ENCODE data around the gene MMAA. TPM values are rescaled to one million over a fixed set of nuclear protein-coding genes. Genes with fewer than 3 reads are reported as not detected.

The MMAA gene
- total and polyA plus RNA-seq, 2 experiments from 2014 or later, result 4.9 to 5.9 TPM

- no peak overlapping the region for H2AFZ ChIP-seq
- no peaks in the 10 kb centered on the region for H3K4me1 Mint-ChIP-seq
- H3K27me3 Mint-ChIP-seq (ENCODE audit: insufficient read depth, low read depth, poor library complexity), result no peaks in the 10 kb centered on the region
Measured at GRCh38 chr4:145609481-145610427, 9.4 kb upstream of the MMAA start.

More at GRCh38 chr4:145609481-145610427, 9.4 kb upstream of the MMAA start:
- H3K4me3 ChIP-seq, result no peak overlapping the region
- no peaks in the 10 kb centered on the region for H3K27me3 ChIP-seq (ENCODE audit: insufficient read depth)
- TF ChIP-seq, protein P1, sequence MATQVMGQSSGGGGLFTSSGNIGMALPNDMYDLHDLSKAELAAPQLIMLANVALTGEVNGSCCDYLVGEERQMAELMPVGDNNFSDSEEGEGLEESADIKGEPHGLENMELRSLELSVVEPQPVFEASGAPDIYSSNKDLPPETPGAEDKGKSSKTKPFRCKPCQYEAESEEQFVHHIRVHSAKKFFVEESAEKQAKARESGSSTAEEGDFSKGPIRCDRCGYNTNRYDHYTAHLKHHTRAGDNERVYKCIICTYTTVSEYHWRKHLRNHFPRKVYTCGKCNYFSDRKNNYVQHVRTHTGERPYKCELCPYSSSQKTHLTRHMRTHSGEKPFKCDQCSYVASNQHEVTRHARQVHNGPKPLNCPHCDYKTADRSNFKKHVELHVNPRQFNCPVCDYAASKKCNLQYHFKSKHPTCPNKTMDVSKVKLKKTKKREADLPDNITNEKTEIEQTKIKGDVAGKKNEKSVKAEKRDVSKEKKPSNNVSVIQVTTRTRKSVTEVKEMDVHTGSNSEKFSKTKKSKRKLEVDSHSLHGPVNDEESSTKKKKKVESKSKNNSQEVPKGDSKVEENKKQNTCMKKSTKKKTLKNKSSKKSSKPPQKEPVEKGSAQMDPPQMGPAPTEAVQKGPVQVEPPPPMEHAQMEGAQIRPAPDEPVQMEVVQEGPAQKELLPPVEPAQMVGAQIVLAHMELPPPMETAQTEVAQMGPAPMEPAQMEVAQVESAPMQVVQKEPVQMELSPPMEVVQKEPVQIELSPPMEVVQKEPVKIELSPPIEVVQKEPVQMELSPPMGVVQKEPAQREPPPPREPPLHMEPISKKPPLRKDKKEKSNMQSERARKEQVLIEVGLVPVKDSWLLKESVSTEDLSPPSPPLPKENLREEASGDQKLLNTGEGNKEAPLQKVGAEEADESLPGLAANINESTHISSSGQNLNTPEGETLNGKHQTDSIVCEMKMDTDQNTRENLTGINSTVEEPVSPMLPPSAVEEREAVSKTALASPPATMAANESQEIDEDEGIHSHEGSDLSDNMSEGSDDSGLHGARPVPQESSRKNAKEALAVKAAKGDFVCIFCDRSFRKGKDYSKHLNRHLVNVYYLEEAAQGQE (IDR thresholded peaks at IDR 0.05; ENCODE audit: unreplicated experiment), result no peak
- TF ChIP-seq CTCF (conservative IDR thresholded peaks at IDR 0.05; ENCODE audit: low read depth in 2 of 2) (peak; percentile 91 to 93), POLR2AphosphoS5 (IDR thresholded peaks at IDR 0.05; ENCODE audit: low read depth) (no peak), ZNF114 (CRISPR knock-in tag; IDR thresholded peaks at IDR 0.05) (no peak), NANOG (IDR thresholded peaks at IDR 0.05; ENCODE audit: borderline replicate concordance) (no peak), STAT1 (IDR thresholded peaks at IDR 0.05; ENCODE audit: unreplicated experiment) (no peak), EZH2 (IDR thresholded peaks at IDR 0.05; ENCODE audit: low read depth, unreplicated experiment) (no peak), EZH2phosphoT487 (IDR thresholded peaks at IDR 0.05; ENCODE audit: unreplicated experiment) (no peak), CREB1 (CRISPR knock-in tag; IDR thresholded peaks at IDR 0.05; ENCODE audit: low read depth) (no peak)
- no peaks in the 10 kb centered on the region for H3F3A ChIP-seq (replicated peaks; ENCODE audit: low read depth)
- Mint-ChIP-seq H3K4me3 (no peak overlapping the region), H3K9me3 (peaks cover 6% of the 10 kb centered on the region; the same call in 1 of the 3 replicates), H3K27ac (no peak overlapping the region), H3K36me3 (ENCODE audit: low read depth) (no peaks in the 10 kb centered on the region)
- H3K4me2 ChIP-seq, result no peak overlapping the region
- no peaks in the 10 kb centered on the region for H3K79me2 ChIP-seq (replicated peaks; ENCODE audit: insufficient read depth)
- ATAC-seq (peak; percentile 55; the same call in 2 of the 3 replicates), DNase-seq (ENCODE audit: low spot score) (peak; percentile 78)
- H3K27ac ChIP-seq (ENCODE audit: low read depth), result no peak overlapping the region
- H3K9me2 ChIP-seq (ENCODE audit: insufficient read depth), result no peaks in the 10 kb centered on the region
- no peaks in the 10 kb centered on the region for H4K20me1 ChIP-seq (replicated peaks; ENCODE audit: insufficient read depth)
- H3K36me3 ChIP-seq (ENCODE audit: insufficient read depth), result no peaks in the 10 kb centered on the region
- H3K4me1 ChIP-seq (ENCODE audit: insufficient read depth), result no peaks in the 10 kb centered on the region

Data from GM23338 (cell line).